NCI-H1105 treated with DMSO at 0.1 percent for 48 hours (cell line): ENCODE results near the gene C8B.

Experiments used
- DNase-seq: peaks from one replicate; lab custom pipeline; 2025; lab: John Stamatoyannopoulos, UW

Gene C8B

GRCh38 chr1:56898879-56899278, 66.9 kb downstream of the C8B start:
- no peak for DNase-seq

GRCh38 chr1:56898005-56898373, 67.8 kb downstream of the C8B start:
- DNase-seq: no peak

DNA sequence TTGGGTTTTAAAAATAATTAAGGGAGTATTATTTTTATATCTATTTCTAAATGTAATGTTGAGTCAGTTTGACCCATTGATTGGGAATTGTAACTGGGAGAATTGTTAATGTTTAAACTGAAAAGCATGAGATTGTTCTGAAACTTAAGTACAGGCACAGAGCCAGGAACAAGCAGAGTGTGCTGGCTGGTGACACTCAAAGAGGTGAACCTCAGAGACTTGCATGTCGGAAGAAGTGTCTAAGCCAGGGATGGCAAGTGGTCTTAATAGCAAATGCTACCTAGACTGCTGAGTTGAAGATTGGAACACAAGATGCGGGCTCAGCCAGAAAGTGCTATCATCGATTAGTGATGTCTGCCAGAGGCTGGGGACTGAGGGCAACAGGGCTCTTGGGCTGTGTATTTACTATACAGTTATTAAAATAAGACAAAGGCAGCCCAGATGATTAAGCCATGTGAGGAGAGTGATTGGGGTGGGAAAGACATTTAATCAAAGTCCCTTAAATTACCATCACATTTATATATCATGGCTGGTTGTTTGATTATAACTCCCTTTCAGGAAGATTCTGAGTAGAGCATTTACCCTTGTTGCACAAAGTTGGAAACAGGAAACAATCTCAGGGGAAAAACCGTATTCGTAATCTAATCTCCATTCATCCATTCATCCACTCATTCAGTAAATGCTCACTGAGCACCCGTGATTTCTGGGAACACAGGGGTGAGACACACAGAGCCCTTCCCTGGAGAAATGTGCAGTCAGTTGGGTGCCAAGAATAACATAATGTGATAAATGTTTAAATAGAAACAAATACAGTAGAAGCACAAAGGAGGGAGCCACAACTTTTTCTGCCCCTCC, 68.4 kb downstream of the C8B start:
- no peak for DNase-seq

GRCh38 chr1:56894014-56894413, 71.8 kb downstream of the C8B start:
- DNase-seq: no peak

DNA sequence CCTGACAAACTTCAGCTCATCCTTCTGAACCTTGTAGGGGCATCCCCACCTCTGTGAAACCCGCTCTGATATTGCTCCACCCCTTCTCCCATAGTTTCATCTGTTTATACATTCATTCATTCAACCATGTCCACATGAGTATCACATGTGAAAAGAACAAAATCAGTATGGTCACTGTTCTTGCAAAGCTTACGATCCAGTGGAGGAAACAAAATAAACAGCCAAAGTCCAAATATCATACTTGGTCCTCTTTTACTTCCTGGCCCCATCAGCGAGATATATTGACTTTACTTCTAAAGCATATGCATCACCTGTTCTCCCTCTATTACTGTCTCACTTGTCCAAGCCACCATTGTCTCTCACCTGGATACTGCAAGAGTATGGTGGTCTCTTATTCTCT, 75.6 kb downstream of the C8B start:
- no peak for DNase-seq

GRCh38 chr1:56881417-56881816, 84.4 kb downstream of the C8B start:
- no peak for DNase-seq

DNA sequence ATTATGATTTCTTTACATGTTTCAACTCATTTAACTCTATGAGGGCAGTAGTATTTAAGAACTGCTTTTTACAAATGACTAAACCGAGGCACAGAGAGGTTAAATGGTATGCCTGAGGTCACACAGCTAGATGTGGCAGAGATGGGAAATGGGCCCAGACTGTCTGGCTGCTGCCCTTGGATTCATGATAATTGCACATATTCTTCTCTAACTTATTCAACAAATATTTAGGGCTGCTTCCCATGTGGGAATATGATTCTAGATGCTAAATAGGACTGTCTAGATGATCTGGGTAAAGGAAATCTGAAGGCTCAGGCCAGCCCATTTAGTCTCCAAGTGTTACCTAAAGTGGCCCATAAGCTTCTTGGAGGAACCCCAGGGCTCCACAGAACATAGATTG, 85.0 kb downstream of the C8B start:
- DNase-seq: no peak
